Measurements from ENCODE around the gene ADAMTS15. TPM values are rescaled to one million over a fixed set of nuclear protein-coding genes. Genes with fewer than 3 reads are reported as not detected.

Gene ADAMTS15
- total RNA-seq, 1 donor: under 0.01 TPM

GRCh38 chr11:130508913-130509312, 60.5 kb downstream of the ADAMTS15 start:
- no peak for DNase-seq (ENCODE audit: low read depth in 2 of 3, low spot score in 2 of 3)

- DNase-seq (ENCODE audit: low read depth in 2 of 3, low spot score in 2 of 3): no peak
These were observed 61.5 kb downstream of the ADAMTS15 start for GRCh38 chr11:130509942-130510341.

- no peak for DNase-seq (ENCODE audit: low read depth in 2 of 3, low spot score in 2 of 3)
These were observed 62.1 kb downstream of the ADAMTS15 start for GRCh38 chr11:130510407-130511006.

- no peak for DNase-seq (ENCODE audit: low read depth in 2 of 3, low spot score in 2 of 3)
These were observed 63.3 kb downstream of the ADAMTS15 start for GRCh38 chr11:130511765-130512164.

GRCh38 chr11:130512662-130513061, 64.2 kb downstream of the ADAMTS15 start:
- DNase-seq (ENCODE audit: low read depth in 2 of 3, low spot score in 2 of 3): no peak

- peak in 2 of 3 donors; percentile 4 to 63 for DNase-seq (ENCODE audit: low read depth in 2 of 3, low spot score in 2 of 3)
These were observed 64.7 kb downstream of the ADAMTS15 start for GRCh38 chr11:130513132-130513531.

GRCh38 chr11:130514316-130514715, 65.9 kb downstream of the ADAMTS15 start:
- no peak for DNase-seq (ENCODE audit: low read depth in 2 of 3, low spot score in 2 of 3)

GRCh38 chr11:130514851-130515250, 66.4 kb downstream of the ADAMTS15 start:
- no peak for DNase-seq (ENCODE audit: low read depth in 2 of 3, low spot score in 2 of 3)

- no peak for DNase-seq (ENCODE audit: low read depth in 2 of 3, low spot score in 2 of 3)
These were observed 67.5 kb downstream of the ADAMTS15 start for GRCh38 chr11:130515829-130516553.

- no peak for DNase-seq (ENCODE audit: low read depth in 2 of 3, low spot score in 2 of 3)
These were observed 68.4 kb downstream of the ADAMTS15 start for GRCh38 chr11:130516554-130517505.

- no peak for DNase-seq (ENCODE audit: low read depth in 2 of 3, low spot score in 2 of 3)
These were observed 69.8 kb downstream of the ADAMTS15 start for GRCh38 chr11:130518164-130518680.

GRCh38 chr11:130519128-130519932, 70.9 kb downstream of the ADAMTS15 start:
- DNase-seq (ENCODE audit: low read depth in 2 of 3, low spot score in 2 of 3): no peak

GRCh38 chr11:130520271-130520671, 71.8 kb downstream of the ADAMTS15 start:
- no peak for DNase-seq (ENCODE audit: low read depth in 2 of 3, low spot score in 2 of 3)

GRCh38 chr11:130522284-130522961, 74.0 kb downstream of the ADAMTS15 start:
- DNase-seq (ENCODE audit: low read depth in 2 of 3, low spot score in 2 of 3): no peak

- DNase-seq (ENCODE audit: low read depth in 2 of 3, low spot score in 2 of 3): no peak
These were observed 74.7 kb downstream of the ADAMTS15 start for GRCh38 chr11:130523166-130523565.

GRCh38 chr11:130523609-130524008, 75.2 kb downstream of the ADAMTS15 start:
- no peak for DNase-seq (ENCODE audit: low read depth in 2 of 3, low spot score in 2 of 3)

- DNase-seq (ENCODE audit: low read depth in 2 of 3, low spot score in 2 of 3): no peak
These were observed 75.8 kb downstream of the ADAMTS15 start for GRCh38 chr11:130524132-130524790.

GRCh38 chr11:130525307-130525706, 76.9 kb downstream of the ADAMTS15 start:
- DNase-seq (ENCODE audit: low read depth in 2 of 3, low spot score in 2 of 3): no peak

Measured in hematopoietic multipotent progenitor cell (in vitro differentiated cells).